Erythroblast (primary cell): ENCODE data around the gene KRTAP13-2.

Experiments
- GATA1 ChIP-seq: IDR thresholded peaks from 2 replicates; pipeline ENCODE4 v1.6.1; 2011; ENCODE audit warnings: low read depth, mild to moderate bottlenecking, control low read depth, low read length, moderate library complexity
- POLR2A ChIP-seq: IDR thresholded peaks from 2 replicates; pipeline ENCODE4 v1.6.1; 2011; ENCODE audit warnings: mild to moderate bottlenecking, low read length

GRCh38 chr21:30348506-30348905 lies 23.6 kb downstream of the KRTAP13-2 start, which contains the start of gene KRTAP23-1:
- TF ChIP-seq POLR2A (no peak), GATA1 (no peak)
